Stimulated activated CD8-positive, alpha-beta memory T cell treated with anti-CD3 and anti-CD28 coated beads, Interleukin-7, amount 100 ng/mL, for 4 hours (primary cell): ENCODE measurements around the gene HRCT1.

Experiments
- DNase-seq, 2 donors: peaks; one replicate each; pipeline ENCODE4 v3.0.0-alpha.2; 2020; ENCODE audit warnings: low read depth in 2 of 2

The HRCT1 gene

DNA sequence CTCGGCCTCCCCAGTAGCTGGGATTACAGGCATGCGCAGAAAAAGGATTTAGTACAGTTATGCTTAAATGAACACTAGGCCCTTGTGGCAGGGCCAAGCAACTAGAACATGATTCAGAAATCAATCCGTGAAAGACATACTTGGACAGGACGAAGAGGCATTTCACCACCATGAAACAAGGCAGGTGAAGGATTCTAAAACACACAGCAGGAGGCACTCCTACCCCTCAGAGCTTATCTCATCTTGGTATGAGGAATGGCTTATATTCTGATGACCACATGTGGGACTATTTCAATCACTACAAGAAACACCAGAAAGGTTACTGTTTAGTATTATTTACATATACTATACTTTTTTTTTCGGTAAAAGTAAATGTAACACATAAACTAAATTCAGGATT lies 36.3 kb downstream of the HRCT1 start:
- DNase-seq = no peak

DNA sequence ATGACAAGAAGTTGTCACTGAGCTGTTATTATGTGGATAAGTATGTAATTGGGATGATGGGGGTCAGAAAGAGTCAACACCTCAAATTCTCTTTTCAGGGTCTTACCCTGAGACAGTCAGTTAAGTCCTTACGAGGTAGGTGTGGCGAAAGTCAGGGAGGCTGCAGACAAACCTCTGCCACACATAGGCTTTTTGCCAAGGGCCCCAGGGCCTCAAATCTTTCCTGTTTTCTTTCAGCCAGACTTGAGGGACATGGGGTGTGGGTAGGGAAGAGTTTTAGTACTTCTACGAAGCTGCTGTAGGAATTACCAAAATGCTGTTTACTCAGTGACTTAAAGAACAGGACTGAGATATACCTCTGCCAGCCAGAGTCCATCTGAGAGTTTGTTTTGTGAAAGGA lies 38.2 kb downstream of the HRCT1 start:
- no peak for DNase-seq

DNA sequence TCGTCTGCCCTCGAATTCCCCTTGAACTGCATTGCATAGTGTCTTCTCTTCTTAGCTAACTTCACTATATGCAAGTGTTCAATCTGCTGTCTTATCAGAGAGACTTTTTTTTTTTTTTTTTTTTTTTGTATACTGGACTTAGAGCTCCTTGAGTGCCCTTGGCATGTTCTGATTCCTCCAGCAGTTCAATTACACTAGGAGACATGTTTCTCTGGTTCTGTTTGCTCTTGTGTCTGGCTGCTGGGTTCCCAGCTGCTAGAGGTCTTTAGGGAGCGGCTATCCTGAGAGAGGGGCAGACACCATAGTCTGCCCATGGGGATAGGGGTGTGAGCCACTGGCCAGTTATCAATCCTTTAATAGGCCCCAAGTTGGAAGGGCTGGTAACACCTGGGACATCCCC lies 38.8 kb downstream of the HRCT1 start:
- DNase-seq = no peak

DNA sequence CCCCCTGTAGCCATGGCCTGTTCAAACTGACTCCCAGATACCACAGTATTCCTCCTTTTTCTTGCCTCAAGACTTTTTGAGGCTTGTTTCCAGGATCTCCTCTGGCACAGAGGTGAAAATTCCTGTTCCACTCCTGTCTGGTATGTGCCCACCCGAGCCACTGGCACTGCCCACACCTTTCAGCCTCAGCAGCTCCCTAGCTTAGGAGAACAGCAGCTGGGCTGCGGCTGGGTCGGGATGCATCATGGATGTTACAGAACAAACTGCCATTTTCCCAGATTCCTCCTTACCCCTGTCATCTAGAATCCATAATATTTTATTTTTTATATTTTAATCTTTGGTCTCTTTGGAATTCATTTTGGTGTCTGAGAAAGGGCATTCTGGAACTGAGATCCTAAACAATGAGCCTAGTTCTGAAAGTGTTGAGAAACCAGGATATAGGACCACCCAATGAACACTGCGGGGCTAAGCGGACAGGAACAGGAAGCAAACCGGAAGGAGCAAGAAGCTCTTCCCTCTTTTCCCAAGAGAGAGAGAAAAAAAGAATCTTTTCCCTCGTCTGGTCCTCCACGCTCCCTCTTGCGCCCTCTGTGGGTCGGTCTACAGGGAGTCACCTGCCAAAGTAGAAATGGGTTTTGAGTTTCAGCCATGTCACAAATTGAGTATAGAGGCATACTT lies 39.5 kb downstream of the HRCT1 start:
- DNase-seq = peak; percentile 13 to 26

DNA sequence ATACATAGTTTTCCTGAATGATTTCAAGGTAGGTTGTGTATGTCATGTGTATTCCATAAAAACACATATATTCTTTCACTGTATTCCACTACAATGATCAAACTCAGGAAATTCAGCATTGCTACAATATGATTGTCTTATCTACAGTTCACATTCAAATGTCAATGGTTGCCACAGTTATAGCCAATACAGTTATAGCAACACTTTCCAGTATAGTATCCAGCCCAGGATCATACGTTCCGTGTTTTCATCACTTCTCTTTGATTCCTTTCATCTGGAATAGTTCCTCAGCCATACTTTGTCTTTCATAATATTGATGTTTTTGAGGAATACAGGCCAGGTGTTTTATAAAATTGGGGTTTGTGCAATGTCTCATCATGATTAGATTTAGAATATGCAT lies 42.4 kb downstream of the HRCT1 start:
- DNase-seq = no peak

- DNase-seq = no peak
Measured at GRCh38 chr9:35948901-35949318, 42.9 kb downstream of the HRCT1 start.

- no peak for DNase-seq
Measured at GRCh38 chr9:35951736-35952135, 45.7 kb downstream of the HRCT1 start.

DNA sequence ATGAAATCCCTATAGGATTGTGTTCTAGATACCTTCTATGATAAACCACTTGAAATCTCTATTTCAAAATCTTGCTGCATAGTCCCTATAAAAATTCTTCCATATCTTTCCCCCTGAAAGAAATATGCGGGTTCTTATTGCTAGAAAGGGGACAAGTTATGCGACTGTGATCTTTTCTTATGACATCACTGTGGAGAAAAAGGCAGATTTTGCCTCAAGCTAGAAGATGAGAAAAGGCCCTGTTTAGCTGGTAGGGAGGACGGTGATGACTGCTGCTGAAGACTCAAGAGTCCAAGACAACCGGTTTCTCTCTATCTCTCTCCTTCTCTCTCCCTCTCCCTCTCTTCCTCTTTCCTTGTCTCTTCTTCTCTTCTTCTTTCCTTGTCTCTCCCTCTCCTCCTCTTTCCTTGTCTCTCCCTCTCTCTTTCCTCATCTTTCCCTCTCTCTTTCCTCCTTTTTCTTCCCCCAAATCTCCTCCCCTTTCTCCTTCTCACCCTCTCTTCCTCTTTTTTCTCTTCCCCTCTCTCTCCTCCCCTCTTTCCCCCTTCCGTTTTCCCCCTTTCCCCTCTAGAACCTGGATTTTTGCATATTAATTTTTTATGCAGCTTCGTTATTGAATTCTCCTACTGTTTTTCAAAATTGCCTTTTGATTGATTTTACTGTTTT lies 46.7 kb downstream of the HRCT1 start:
- DNase-seq = no peak

DNA sequence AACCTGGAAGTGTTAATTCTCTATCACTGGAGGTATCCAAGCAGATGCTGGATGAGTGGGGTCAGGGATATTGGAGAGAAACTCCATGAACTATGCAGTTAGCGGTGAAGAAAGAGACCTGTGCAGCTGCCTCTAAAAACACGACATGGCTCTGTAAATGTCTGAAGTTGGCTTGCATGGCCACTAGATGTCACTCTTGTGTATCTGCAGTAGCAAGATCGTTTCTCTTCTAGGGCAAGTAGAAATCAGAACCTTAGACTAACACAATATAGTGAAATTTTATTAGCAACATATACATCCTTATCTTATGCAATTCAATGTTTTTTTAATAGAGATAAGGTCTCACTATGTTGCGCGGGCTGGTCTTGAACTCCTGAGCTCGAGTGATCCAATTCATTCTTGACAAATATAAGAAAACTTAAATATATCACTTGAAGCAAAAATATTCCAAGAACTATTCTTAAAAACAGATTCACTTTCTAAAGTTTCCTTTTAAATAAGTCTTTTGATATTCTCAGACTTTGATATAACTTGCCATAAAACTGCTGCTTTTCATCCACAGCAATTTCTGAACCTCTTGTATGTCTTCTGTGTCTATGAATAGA lies 49.0 kb downstream of the HRCT1 start:
- DNase-seq = peak; percentile 8 to 32

DNA sequence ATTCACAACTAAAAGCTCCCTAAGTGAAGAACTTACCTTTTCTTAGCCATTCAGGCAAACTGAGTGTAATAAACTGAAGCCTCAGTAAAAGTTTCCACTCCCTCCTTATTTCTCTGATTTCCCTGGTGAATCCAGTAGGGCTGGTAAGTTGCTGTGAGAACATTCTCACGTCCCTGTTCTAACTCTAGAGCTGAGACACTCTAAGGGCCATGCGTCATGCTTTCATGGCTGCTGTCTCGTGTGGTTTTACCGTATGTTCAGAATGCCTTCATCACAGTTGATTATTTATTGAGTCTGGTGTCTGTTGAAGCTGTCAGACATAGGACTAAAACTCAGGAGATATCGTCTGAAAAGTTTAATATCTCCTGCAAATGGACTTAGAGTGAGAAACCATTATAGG lies 50.6 kb downstream of the HRCT1 start:
- no peak for DNase-seq
